ENCODE data around the gene RNF225. TPM values are rescaled to one million over a fixed set of nuclear protein-coding genes. Genes with fewer than 3 reads are reported as not detected.
A peak's percentile ranks its signal among the peaks of the same experiment; 100 is the strongest.

Gene RNF225
- total RNA-seq, 2 experiments from 2014 or later, result 1.7 to 2.1 TPM

DNA sequence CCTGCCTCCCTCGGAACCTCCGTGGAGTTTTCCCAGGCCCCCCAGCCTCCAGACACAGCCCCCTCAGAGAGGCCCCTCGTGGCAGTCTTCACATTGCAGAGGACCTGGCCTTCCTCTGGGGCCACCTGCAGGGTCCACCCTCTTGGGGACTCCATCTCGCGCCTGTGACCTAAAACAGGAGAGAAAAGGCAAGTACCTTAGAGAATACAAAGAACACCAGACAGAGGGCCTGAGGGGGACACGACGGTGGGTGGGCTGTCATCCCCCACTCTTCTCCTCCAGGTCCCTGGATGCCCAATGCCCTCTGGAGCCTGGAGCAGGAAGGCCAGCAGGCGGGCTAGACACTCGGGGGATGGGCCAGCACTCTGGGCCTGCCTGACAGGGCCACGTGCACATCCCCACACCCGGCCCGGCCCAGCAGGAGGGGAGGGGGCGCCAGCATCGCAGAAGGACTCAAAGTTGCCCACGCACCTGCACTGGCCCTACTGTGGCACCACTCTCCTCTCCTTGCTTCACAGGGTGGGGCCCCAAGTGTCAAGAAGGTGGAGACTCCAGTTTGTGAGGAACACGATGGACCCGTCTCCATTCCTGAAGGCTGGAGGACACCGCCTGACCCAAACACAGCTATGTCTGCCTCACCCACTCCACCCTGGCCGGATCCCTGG is 37.8 kb upstream of the RNF225 start:
- H3K79me2 ChIP-seq (ENCODE audit: insufficient read depth, low read depth, low read length), result no peaks in the 10 kb centered on the region
- H3K27ac ChIP-seq (ENCODE audit: low read depth, low read length, poor library complexity, severe bottlenecking), result no peak overlapping the region
- H2AFZ ChIP-seq (ENCODE audit: low read length), result no peak overlapping the region
- DNase-seq (ENCODE audit: low spot score), result no peak
- H3K9me3 ChIP-seq (ENCODE audit: low read length), result no peaks in the 10 kb centered on the region
- POLR2A ChIA-PET, result no interaction called here
- no peak overlapping the region for H3K4me2 ChIP-seq (ENCODE audit: low read length)
- H4K20me1 ChIP-seq (ENCODE audit: insufficient read depth, low read length), result no peaks in the 10 kb centered on the region
- intact Hi-C loops (cut with micrococcal nuclease; ENCODE audit: unreplicated experiment), result no loop called here
- no TSS peak for BruUV-seq (replicated peaks)
- peaks cover 8% of the 10 kb centered on the region for H3K4me1 ChIP-seq (ENCODE audit: insufficient read depth, low read length, poor library complexity, severe bottlenecking)
- no peak overlapping the region for H3K4me3 ChIP-seq (ENCODE audit: low read depth, low read length, poor library complexity, severe bottlenecking)
- CTCF ChIA-PET (ENCODE audit: unreplicated experiment), result no interaction called here
- TF ChIP-seq, protein P1, sequence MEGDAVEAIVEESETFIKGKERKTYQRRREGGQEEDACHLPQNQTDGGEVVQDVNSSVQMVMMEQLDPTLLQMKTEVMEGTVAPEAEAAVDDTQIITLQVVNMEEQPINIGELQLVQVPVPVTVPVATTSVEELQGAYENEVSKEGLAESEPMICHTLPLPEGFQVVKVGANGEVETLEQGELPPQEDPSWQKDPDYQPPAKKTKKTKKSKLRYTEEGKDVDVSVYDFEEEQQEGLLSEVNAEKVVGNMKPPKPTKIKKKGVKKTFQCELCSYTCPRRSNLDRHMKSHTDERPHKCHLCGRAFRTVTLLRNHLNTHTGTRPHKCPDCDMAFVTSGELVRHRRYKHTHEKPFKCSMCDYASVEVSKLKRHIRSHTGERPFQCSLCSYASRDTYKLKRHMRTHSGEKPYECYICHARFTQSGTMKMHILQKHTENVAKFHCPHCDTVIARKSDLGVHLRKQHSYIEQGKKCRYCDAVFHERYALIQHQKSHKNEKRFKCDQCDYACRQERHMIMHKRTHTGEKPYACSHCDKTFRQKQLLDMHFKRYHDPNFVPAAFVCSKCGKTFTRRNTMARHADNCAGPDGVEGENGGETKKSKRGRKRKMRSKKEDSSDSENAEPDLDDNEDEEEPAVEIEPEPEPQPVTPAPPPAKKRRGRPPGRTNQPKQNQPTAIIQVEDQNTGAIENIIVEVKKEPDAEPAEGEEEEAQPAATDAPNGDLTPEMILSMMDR (conservative IDR thresholded peaks at IDR 0.05; ENCODE audit: low read length), result no peak
- TF ChIP-seq EZH2phosphoT487 (IDR thresholded peaks at IDR 0.05; ENCODE audit: borderline replicate concordance, low read depth, low read length), result no peak
- H3K36me3 ChIP-seq (ENCODE audit: insufficient read depth, low read length), result peaks cover 5% of the 10 kb centered on the region; the same call in 1 of the 2 replicates
- H3K9me2 ChIP-seq (ENCODE audit: insufficient read depth, low read length), result no peaks in the 10 kb centered on the region

DNA sequence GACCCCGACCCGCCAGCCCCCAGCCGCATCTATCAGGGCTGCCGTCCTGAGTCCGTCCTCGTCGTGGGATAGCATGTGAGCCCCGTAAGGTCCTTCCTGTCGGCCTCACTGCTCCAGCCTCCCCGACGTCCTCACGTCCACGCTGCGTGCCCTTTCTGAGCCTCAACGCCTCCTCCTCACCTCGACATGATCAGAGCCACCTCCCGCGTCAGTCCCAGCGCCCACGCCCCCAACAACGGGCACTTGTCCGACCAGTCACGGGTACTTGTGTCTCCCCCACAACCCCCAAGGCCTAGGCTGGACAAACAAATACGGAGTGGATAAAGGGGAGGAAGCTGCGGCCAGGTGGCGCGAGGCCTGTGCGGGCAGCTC is 33.6 kb upstream of the RNF225 start:
- no TSS peak for BruUV-seq (replicated peaks)
- CTCF ChIA-PET (ENCODE audit: unreplicated experiment), result no interaction called here
- no peak for TF ChIP-seq EZH2phosphoT487 (IDR thresholded peaks at IDR 0.05; ENCODE audit: borderline replicate concordance, low read depth, low read length)
- TF ChIP-seq, protein P1 (conservative IDR thresholded peaks at IDR 0.05; ENCODE audit: low read length), result no peak
- intact Hi-C loops (cut with micrococcal nuclease; ENCODE audit: unreplicated experiment), result loop anchor here (1.0 kb wide), 2 partner anchors 19 to 157 kb away; partner anchors contain the start of genes ZBTB45 and ZNF837
- Histone ChIP-seq H3K9me3 (ENCODE audit: low read length) (no peaks in the 10 kb centered on the region), H2AFZ (ENCODE audit: low read length) (peak overlapping the region; percentile 77), H3K9me2 (ENCODE audit: insufficient read depth, low read length) (no peaks in the 10 kb centered on the region), H4K20me1 (ENCODE audit: insufficient read depth, low read length) (no peaks in the 10 kb centered on the region), H3K36me3 (ENCODE audit: insufficient read depth, low read length) (no peaks in the 10 kb centered on the region), H3K27ac (ENCODE audit: low read depth, low read length, poor library complexity, severe bottlenecking) (peak overlapping the region; percentile 41), H3K79me2 (ENCODE audit: insufficient read depth, low read depth, low read length) (no peaks in the 10 kb centered on the region), H3K4me1 (ENCODE audit: insufficient read depth, low read length, poor library complexity, severe bottlenecking) (peaks cover 18% of the 10 kb centered on the region), H3K4me2 (ENCODE audit: low read length) (peak overlapping the region; percentile 72), H3K4me3 (ENCODE audit: low read depth, low read length, poor library complexity, severe bottlenecking) (peak overlapping the region; percentile 75)
- no peak for DNase-seq (ENCODE audit: low spot score)
- POLR2A ChIA-PET, result interaction anchor here (1.3 to 3.0 kb wide), 4 partner anchors 11 to 18 kb away, joined by 4 to 21 read pairs (median 5); no protein-coding TSS in a partner anchor

Data from OCI-LY7 (cell line).